Stimulated activated CD4-positive, alpha-beta T cell treated with anti-CD3 and anti-CD28 coated beads, TNF-alpha, amount 100 ng/mL, for 1 hour (primary cell): Measurements from ENCODE around the gene IL17RD.

Experiments used
- DNase-seq, 3 donors: peaks; one replicate each; pipeline ENCODE4 v3.0.0-alpha.2; 2020; ENCODE audit warnings: low read depth in 3 of 3, low spot score in 1 of 3

Gene IL17RD

DNA sequence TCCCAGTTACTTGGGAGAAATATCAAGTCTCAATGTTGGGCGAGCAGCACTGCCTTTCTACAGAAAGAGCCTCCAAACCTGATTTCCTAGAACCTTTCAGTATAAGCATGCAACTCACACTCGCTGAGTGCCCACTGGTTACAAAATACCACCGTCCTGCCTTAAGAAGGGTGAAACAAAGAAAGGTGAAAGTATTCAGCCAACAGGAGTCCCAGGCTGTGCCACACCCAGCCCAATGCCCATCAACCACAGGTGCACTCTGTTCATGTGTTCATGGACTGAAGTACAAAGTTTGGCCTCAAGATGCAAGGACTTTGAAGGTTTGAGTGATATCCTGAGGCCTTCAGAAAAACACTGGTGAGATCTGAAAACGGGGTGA, 34.0 kb downstream of the IL17RD start:
- no peak for DNase-seq

- no peak for DNase-seq
Measured at GRCh38 chr3:57130571-57131209, 34.5 kb downstream of the IL17RD start.

DNA sequence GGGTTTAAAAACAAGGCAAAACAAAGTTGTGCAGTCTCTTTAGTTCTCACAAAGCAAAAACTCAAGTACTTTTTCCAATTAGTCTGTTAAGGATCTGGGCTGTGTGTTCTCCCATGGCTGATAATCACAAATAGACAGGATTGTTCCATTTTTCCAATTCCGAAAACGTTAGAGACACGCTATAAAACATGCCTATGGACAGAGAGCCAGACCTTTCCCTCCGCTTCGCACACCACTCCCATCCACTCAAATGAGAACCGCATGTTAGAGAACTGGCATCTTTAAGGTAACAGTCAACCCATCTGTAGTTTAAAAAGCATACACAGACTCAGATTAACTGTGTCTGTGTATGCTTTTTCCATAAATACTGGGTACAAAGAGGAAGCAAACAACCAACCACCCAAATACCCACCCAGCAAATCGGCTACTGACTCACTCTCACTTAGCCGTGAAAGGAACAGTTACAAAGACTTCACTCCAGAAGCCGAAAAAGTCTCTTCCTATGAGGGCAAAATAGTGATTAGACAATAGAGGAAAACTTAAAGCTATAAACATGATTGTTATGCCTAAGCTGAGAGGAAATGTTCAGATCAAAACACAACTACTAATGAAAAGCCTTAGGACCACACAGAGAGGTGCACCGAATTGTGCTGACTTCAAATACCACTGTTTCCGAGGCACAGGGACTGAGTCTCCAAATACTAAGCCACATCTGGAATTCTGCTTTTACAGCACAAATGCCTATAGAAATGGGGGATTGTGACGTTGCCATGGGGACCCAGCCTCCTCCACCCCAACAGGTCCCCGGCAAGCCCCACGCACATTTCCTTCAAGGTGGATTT, 36.1 kb downstream of the IL17RD start:
- no peak for DNase-seq

GRCh38 chr3:57127891-57128518, 37.1 kb downstream of the IL17RD start:
- DNase-seq = no peak

- DNase-seq = no peak
Measured at GRCh38 chr3:57126244-57126643, 38.9 kb downstream of the IL17RD start.

DNA sequence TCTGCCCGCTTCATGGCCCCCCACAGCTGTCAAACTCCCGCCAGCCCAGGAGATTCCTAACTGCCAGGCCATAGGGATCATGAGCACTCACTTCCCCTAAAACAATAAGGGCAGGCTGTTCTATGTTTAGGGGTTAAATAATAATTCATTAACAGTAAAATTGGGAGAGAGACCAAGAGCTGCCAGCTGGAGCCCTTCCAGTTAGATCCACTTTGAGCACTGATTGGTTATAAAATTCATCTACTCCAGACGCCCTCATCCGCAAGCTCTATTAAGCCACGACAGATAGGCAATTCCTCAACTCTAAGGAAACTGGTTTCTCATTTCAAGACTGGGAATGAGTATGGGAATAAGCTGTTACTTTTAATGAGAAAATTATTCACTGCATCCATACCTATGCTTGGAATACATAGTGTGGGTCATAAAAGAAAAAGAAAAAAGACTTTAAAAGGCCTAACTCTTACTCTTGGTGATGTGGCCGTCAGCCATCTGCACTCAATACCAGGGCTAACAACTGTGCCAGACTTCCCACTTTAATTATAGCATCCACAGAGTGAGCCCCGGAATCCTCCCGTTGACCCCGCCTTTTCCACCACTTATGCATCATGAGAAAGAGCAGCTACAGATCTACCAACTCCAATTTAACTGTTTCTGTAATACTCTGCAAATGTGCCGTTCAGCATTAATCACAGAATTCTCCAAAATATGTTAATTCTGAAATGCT, 44.5 kb downstream of the IL17RD start:
- no peak for DNase-seq

GRCh38 chr3:57120040-57120439, 45.1 kb downstream of the IL17RD start:
- no peak for DNase-seq

DNA sequence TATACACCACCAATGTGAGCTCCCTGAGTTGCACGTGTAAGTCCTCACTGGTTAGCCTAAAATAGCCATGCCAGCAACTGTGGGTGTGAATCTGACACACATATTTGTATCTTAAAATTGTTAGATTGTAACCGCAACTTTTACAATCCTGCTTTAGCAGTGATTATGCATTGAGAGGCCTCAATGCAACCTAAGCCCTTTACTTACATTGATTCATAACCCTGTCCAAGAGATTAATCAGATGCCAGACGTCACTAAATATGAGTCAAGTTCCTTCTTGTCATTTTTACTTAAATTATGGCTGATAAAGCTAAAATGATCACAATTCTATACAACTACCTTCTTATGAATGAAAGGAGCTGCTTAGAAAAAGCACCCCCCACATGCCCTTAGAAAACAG, 46.9 kb downstream of the IL17RD start:
- no peak for DNase-seq

DNA sequence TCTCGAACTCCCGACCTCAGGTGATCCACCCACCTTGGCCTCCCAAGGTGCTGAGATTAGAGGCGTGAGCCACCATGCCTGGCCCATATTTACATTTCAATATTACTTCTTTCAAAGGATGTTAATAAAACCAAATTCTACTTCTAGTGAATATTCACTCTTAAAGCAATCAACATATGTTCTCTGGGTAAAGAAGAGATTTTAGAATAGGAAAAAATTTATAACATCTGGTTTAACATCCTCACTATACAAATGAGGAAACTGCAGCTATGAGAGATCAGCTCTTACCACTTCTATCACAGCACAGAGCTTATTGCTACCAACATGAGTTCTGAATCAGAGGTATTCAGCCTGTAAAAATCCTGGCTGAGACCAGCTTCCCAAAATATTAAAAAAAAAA, 48.7 kb downstream of the IL17RD start:
- no peak for DNase-seq

DNA sequence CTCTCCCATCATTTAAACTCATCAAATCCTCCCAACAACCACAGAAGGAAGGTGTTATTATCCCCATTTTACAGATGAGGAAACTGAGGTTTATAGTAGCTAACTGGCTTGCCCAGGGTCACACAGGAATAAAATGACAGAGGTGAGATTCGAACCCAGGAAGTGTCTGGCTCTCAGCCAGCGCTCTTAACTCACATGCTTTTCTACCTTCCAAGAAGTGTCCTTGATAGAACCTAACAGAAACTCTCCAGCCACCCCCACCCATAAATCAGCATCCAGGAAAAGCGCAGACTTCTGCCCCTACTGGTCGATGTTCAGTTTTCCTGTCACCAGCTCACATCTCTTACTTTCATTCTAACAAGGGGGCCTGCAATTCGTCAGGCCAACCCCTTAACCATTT, 52.9 kb downstream of the IL17RD start:
- no peak for DNase-seq

DNA sequence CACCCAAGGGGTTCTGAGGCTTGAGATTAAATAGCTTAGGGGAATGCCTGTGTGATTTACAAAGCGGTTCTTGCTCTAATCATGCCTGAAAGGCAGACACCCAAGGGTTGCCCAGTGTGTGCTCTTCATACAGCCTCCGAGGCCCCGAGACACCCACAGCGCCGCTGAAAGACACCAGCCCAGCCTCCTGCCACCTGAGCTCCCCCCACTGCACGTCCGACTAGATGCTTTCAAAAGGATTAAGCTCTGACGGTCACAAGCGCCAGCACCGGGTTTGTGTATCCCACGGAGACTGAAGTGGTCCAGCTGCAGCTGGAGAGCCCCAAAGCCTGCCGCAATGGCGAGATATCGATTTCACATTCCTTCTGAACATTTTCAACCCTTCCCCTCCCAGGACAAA, 54.4 kb downstream of the IL17RD start:
- no peak for DNase-seq

DNA sequence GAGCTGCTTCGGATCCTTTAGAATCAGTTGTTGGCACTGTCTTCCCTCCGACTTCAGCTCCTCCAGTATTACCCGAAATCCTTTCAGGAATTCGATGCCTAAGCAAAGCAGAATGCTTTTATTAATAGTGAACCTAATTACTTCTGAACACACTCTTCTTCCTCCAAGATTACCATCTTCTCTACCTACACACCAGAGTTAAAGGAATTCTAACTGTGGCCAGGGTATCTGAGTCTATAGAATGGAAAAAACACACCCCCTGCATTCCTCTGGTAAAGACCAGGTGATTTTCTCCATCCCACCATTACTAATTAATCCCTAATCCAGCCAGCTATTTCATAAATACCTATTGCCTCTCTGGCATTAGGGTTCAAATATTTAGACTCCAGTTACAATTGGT, 54.9 kb downstream of the IL17RD start:
- no peak for DNase-seq

DNA sequence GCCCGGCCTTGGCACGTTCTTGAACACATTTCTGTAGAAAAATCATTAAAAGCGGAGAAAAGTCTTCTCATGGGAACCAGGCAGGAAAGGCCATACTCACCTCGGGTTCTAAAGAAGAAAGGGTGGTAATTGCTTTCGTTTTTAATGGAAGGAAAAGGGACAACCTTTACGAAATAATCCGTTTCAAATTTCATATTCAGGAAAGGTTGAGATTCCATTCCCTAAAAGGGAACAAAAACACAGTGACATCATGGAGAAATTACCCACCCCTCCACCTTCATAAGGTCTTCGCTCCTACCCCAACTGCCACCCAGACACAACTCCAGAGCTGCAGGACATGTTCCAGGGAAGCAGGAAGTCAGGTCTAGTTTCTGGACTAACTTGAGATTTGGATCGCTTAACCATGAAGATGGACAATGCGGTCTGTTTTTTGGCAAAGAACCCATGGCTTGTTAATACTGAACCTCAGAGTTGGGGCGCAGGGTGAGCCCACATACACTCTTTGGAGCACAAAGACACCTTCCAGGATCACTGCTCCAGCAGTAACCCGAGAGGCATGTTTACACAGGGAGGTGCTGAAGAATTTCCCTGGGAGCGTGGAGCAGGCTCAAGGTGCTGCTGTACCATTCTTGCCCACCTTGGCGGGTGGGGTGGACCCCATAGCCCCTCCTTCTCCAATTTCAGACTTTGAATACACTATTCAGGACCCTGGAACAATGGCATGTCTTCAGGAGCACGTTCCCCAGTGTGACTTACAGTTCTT, 55.5 kb downstream of the IL17RD start:
- no peak for DNase-seq

GRCh38 chr3:57108684-57109083, 56.5 kb downstream of the IL17RD start:
- DNase-seq = no peak

DNA sequence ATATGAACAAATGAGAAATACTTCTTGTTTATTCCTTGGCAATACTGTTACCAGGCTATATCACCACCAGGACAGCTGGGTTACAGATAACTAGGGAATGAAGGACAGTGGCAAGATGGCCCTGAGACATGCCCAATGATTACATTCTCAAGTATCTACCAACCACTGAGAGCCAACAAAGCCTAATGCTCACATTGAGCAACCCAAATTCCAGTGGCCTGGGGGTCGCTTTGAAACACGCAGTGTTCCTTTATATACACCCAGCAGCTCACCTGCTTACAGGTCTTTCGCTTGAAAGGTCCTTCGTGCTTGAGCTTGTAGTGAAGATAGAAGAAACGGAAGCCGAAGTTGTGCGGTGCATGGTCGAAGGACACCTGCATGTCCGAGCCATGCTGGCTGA, 59.6 kb downstream of the IL17RD start:
- DNase-seq = no peak

- peak in 1 of 3 donors; percentile 5 for DNase-seq
Measured at GRCh38 chr3:57100046-57100695, 65.0 kb downstream of the IL17RD start.

GRCh38 chr3:57098418-57099310, 66.5 kb downstream of the IL17RD start:
- DNase-seq = no peak

- no peak for DNase-seq
Measured at GRCh38 chr3:57097536-57097935, 67.6 kb downstream of the IL17RD start.

DNA sequence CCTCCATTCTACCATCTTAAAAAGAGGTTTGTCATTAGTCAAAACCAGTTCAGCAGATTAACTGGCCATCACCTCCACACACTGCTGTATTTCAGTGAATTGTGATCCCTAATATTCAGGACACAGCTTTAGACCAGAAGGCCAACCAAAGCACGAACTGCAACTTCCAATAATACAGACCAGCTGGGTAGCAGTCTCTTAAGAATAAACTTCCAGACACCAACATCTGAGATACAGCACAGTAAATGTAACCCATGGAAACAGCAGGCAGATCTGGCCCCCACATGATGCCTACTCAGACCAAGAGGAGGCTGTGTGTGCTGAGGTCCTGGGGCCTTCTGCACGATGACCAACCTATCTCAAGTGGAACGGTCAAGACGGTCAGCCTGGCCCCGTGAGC, 69.8 kb downstream of the IL17RD start:
- DNase-seq = no peak
